ENCODE results near the gene CRACDL.

DNA sequence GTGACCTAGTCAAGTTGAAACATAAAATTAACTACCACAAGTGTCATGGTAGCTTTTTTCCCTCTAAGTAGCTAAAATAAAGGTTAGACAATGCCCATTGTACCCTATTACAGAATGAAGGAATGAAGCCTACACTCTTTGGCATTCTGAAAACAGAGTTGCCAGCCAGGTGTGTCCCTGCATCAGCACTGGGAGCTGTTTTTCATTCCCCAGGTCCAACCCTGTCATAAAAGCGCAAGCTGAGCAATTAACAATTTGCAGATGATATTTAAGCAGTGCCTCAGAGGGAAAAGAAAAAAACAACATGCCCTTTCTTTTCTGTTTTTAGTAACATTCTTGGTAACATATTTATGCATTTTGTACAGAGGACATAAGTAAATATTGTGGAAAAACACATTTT is 158.3 kb downstream of the CRACDL start:
- TF ChIP-seq CREB1 (IDR thresholded peaks at IDR 0.05; ENCODE audit: low read depth) (no peak), CEBPB (IDR thresholded peaks at IDR 0.05) (no peak), YY1 (IDR thresholded peaks at IDR 0.05; ENCODE audit: low read depth) (no peak), EGR1 (IDR thresholded peaks at IDR 0.05) (no peak), RAD21 (IDR thresholded peaks at IDR 0.05; ENCODE audit: low read depth) (no peak), EP300 (IDR thresholded peaks at IDR 0.05; ENCODE audit: borderline replicate concordance) (no peak)
- TF ChIP-seq, protein P1, sequence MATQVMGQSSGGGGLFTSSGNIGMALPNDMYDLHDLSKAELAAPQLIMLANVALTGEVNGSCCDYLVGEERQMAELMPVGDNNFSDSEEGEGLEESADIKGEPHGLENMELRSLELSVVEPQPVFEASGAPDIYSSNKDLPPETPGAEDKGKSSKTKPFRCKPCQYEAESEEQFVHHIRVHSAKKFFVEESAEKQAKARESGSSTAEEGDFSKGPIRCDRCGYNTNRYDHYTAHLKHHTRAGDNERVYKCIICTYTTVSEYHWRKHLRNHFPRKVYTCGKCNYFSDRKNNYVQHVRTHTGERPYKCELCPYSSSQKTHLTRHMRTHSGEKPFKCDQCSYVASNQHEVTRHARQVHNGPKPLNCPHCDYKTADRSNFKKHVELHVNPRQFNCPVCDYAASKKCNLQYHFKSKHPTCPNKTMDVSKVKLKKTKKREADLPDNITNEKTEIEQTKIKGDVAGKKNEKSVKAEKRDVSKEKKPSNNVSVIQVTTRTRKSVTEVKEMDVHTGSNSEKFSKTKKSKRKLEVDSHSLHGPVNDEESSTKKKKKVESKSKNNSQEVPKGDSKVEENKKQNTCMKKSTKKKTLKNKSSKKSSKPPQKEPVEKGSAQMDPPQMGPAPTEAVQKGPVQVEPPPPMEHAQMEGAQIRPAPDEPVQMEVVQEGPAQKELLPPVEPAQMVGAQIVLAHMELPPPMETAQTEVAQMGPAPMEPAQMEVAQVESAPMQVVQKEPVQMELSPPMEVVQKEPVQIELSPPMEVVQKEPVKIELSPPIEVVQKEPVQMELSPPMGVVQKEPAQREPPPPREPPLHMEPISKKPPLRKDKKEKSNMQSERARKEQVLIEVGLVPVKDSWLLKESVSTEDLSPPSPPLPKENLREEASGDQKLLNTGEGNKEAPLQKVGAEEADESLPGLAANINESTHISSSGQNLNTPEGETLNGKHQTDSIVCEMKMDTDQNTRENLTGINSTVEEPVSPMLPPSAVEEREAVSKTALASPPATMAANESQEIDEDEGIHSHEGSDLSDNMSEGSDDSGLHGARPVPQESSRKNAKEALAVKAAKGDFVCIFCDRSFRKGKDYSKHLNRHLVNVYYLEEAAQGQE (IDR thresholded peaks at IDR 0.05; ENCODE audit: low read depth) = no peak
